HEK293T (cell line): Measurements from ENCODE around the gene TMEM204.

ENCODE experiments used
- BHLHE40 ChIP-seq: fragments of 450-650 bp; IDR thresholded peaks from 2 replicates; pipeline ENCODE4 v1.6.1; 2016; ENCODE audit warnings: mild to moderate bottlenecking, moderate library complexity, borderline replicate concordance
- ELF4 ChIP-seq: fragments of 450-650 bp; IDR thresholded peaks from 2 replicates; pipeline ENCODE4 v1.6.1; 2017; ENCODE audit warnings: antibody characterized with exemption
- FOXA1 ChIP-seq: fragments of 450-650 bp; IDR thresholded peaks from 2 replicates; pipeline ENCODE4 v1.6.1; 2016; ENCODE audit warnings: mild to moderate bottlenecking
- FOXK2 ChIP-seq: fragments of 450-650 bp; IDR thresholded peaks from 2 replicates; pipeline ENCODE4 v1.6.1; 2016; ENCODE audit warnings: mild to moderate bottlenecking
- FOXM1 ChIP-seq: fragments of 450-650 bp; IDR thresholded peaks from 2 replicates; pipeline ENCODE4 v1.6.1; 2017; ENCODE audit warnings: mild to moderate bottlenecking, borderline replicate concordance
- SP1 ChIP-seq: fragments of 450-650 bp; IDR thresholded peaks from 2 replicates; pipeline ENCODE4 v1.6.1; 2017
- SUZ12 ChIP-seq: fragments of 450-650 bp; IDR thresholded peaks from 2 replicates; pipeline ENCODE4 v1.6.1; 2016; ENCODE audit warnings: mild to moderate bottlenecking
- TARDBP ChIP-seq: fragments of 450-650 bp; IDR thresholded peaks from 2 replicates; pipeline ENCODE4 v1.6.1; 2016
- ZNF384 ChIP-seq: fragments of 450-650 bp; IDR thresholded peaks from 2 replicates; pipeline ENCODE4 v1.6.1; 2016

GRCh38 chr16:1580256-1580655 lies 46.8 kb downstream of the TMEM204 start:
- TF ChIP-seq BHLHE40, result no peak
- no peak for TF ChIP-seq SP1
- no peak for TF ChIP-seq SUZ12
- no peak for TF ChIP-seq FOXK2
- TF ChIP-seq TARDBP, result no peak
- no peak for TF ChIP-seq ELF4
- no peak for TF ChIP-seq ZNF384
- no peak for TF ChIP-seq FOXM1
- no peak for TF ChIP-seq FOXA1
